Keratinocyte (primary cell): ENCODE measurements around the gene VRK2. TPM values are rescaled to one million over a fixed set of nuclear protein-coding genes. Genes with fewer than 3 reads are reported as not detected.
A peak's percentile ranks its signal among the peaks of the same experiment; 100 is the strongest.
"Not testable (repeated sequence)": the region's sequence is repeated elsewhere in the genome, so short reads cannot be mapped to it uniquely, and the experiment has no call there.

ENCODE experiments used
- DNase-seq: peaks from one replicate; pipeline ENCODE4 v3.0.0-alpha.2; 2011; ENCODE audit warnings: low read depth, missing footprints, low spot score
- FAIRE-seq: peaks from 2 replicates; lab custom pipeline; 2011; peaks lifted over from hg19 to GRCh38; lab: Jason Lieb, UNC
- H2AFZ ChIP-seq: 2 replicates; pipeline ENCODE4 v1.6.0; 2012; ENCODE audit warnings: low read length, control low read depth, inconsistent platforms; ENCODE audit not compliant: control insufficient read depth
- H3K27ac ChIP-seq: 2 replicates; pipeline ENCODE4 v1.5.1; 2011; ENCODE audit warnings: low read length; ENCODE audit not compliant: control insufficient read depth, insufficient read depth
- H3K27me3 ChIP-seq: 3 replicates; pipeline ENCODE4 v1.6.0; 2011; ENCODE audit warnings: low read length; ENCODE audit not compliant: control insufficient read depth, insufficient read depth; ENCODE audit errors: extremely low read depth
- H3K36me3 ChIP-seq, 2 experiments: 2 replicates in 1 of 2; 3 replicates in 1 of 2; pipeline ENCODE4 v1.5.1; 2011; ENCODE audit warnings: low read length in 2 of 2, mild to moderate bottlenecking in 1 of 2; ENCODE audit not compliant: control insufficient read depth in 2 of 2, insufficient read depth in 2 of 2; ENCODE audit errors: extremely low read depth in 1 of 2
- H3K4me1 ChIP-seq: 3 replicates; pipeline ENCODE4 v1.5.1; 2011; ENCODE audit warnings: low read length; ENCODE audit not compliant: control insufficient read depth, insufficient read depth; ENCODE audit errors: extremely low read depth
- H3K4me2 ChIP-seq: 3 replicates; pipeline ENCODE4 v1.6.0; 2011; ENCODE audit warnings: low read depth, low read length; ENCODE audit not compliant: control insufficient read depth, insufficient read depth; ENCODE audit errors: extremely low read depth
- H3K4me3 ChIP-seq, 3 experiments: fragments of 200-600 bp in 1 of 3; sonication (generic) in 1 of 3; 2 replicates in 2 of 3; 3 replicates in 1 of 3; pipeline ENCODE4 v1.5.1; 2011 to 2016; ENCODE audit warnings: low read length in 3 of 3, mild to moderate bottlenecking in 3 of 3, control low read depth in 2 of 3, inconsistent platforms in 1 of 3, low read depth in 1 of 3, mixed read lengths in 1 of 3, mixed run types in 1 of 3, moderate library complexity in 1 of 3; ENCODE audit not compliant: control insufficient read depth in 2 of 3, insufficient read depth in 2 of 3; ENCODE audit errors: extremely low read depth in 1 of 3
- H3K79me2 ChIP-seq: 2 replicates; pipeline ENCODE4 v1.6.0; 2012; ENCODE audit warnings: low read length; ENCODE audit not compliant: control insufficient read depth, insufficient read depth
- H3K9ac ChIP-seq: 3 replicates; pipeline ENCODE4 v1.6.0; 2011; ENCODE audit warnings: low read length; ENCODE audit not compliant: control insufficient read depth, insufficient read depth; ENCODE audit errors: extremely low read depth
- H3K9me1 ChIP-seq: 3 replicates; pipeline ENCODE4 v1.6.0; 2011; ENCODE audit warnings: low read length; ENCODE audit not compliant: control insufficient read depth, insufficient read depth; ENCODE audit errors: extremely low read depth
- H3K9me3 ChIP-seq: 2 replicates; pipeline ENCODE4 v1.5.1; 2012; ENCODE audit warnings: low read depth, low read length; ENCODE audit not compliant: control insufficient read depth
- H4K20me1 ChIP-seq: 3 replicates; pipeline ENCODE4 v1.6.0; 2011; ENCODE audit warnings: low read length; ENCODE audit not compliant: control insufficient read depth, insufficient read depth; ENCODE audit errors: extremely low read depth
- EZH2 ChIP-seq: IDR thresholded peaks from one replicate; pipeline ENCODE4 v1.6.1; 2012; ENCODE audit warnings: inconsistent platforms, mild to moderate bottlenecking, low read length, moderate library complexity
- dilution Hi-C: fragments of 300-500 bp; cut with MboI; formaldehyde crosslinking; loops from one replicate; pipeline ENCODE4 v1.7.0; 2020; ENCODE audit warnings: low sequenced_read_pairs; ENCODE audit not compliant: extremely low pct_ligation_motif_present
- polyA plus RNA-seq, 5 experiments: library from polyadenylated mRNA; depleted of rRNA in 3 of 5; stranded (reverse) in 3 of 5; stranded (forward) in 1 of 5; unstranded in 1 of 5; fragments of >200 nt; gene quantifications; 1 replicate in 1 of 5; 2 replicates in 3 of 5; 3 replicates in 1 of 5; pipeline versions ENCODE4 v1.2.1 to v1.2.3, GENCODE V29; 2011 to 2012; ENCODE audit warnings: missing spikeins in 2 of 5, low read depth in 1 of 5, low replicate concordance in 1 of 5
- TF ChIP-seq, protein P1 (sequence below), 3 experiments: IDR thresholded peaks in 1 of 3; conservative IDR thresholded peaks in 1 of 3; optimal IDR thresholded peaks in 1 of 3; 2 replicates in 2 of 3; 3 replicates in 1 of 3; pipeline versions ENCODE3 to v1.5.1; 2011; ENCODE audit warnings: low read length in 3 of 3, mild to moderate bottlenecking in 3 of 3, moderate library complexity in 2 of 3, control low read depth in 1 of 3, inconsistent platforms in 1 of 3; ENCODE audit not compliant: insufficient read depth in 2 of 3; ENCODE audit errors: extremely low read depth in 1 of 3

The VRK2 gene
- polyA plus RNA-seq, 1 donor (not counting 4 experiments of a cell fraction or from before 2014, with no cell fraction given): 27.6 TPM

DNA sequence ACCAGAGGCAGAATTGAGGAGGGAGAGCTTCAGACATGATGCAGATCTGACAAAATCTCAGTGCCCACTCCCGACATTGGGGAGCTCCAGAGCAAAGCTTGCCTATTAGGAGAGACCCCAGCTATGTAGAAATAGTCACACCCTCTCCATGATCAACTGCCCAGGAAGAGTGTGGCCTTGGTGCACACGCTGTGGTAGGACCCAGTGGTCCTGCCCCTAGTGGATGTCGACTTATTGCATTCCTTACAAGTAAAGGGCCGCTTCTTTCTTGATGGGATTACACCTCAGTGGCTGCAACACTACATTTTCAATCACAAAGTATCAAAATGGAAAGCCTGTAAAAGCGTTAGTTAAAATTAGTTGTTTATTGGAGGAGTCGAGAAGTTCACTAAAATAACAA lies 64.2 kb downstream of the VRK2 start:
- Histone ChIP-seq H3K4me1 (peaks cover 31% of the 10 kb centered on the region), H3K27ac (no peak overlapping the region), H3K9me1 (no peaks in the 10 kb centered on the region), H3K36me3 (peaks cover 0 to 5% of the 10 kb centered on the region in 2 experiments), H4K20me1 (no peaks in the 10 kb centered on the region), H3K79me2 (peaks cover 3% of the 10 kb centered on the region), H2AFZ (no peak overlapping the region), H3K27me3 (no peaks in the 10 kb centered on the region), H3K4me2 (no peak overlapping the region), H3K9me3 (no peaks in the 10 kb centered on the region), H3K9ac (no peak overlapping the region), H3K4me3 (no peak overlapping the region)
- no peak for DNase-seq
- no peak for TF ChIP-seq EZH2
- TF ChIP-seq, protein P1, sequence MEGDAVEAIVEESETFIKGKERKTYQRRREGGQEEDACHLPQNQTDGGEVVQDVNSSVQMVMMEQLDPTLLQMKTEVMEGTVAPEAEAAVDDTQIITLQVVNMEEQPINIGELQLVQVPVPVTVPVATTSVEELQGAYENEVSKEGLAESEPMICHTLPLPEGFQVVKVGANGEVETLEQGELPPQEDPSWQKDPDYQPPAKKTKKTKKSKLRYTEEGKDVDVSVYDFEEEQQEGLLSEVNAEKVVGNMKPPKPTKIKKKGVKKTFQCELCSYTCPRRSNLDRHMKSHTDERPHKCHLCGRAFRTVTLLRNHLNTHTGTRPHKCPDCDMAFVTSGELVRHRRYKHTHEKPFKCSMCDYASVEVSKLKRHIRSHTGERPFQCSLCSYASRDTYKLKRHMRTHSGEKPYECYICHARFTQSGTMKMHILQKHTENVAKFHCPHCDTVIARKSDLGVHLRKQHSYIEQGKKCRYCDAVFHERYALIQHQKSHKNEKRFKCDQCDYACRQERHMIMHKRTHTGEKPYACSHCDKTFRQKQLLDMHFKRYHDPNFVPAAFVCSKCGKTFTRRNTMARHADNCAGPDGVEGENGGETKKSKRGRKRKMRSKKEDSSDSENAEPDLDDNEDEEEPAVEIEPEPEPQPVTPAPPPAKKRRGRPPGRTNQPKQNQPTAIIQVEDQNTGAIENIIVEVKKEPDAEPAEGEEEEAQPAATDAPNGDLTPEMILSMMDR (optimal IDR thresholded peaks at IDR 0.05 in 1 of 3, IDR thresholded peaks at IDR 0.05 in 1 of 3, conservative IDR thresholded peaks at IDR 0.05 in 1 of 3; ENCODE audit: extremely low read depth in 1 of 3, insufficient read depth in 2 of 3, low read length in 3 of 3): peak in 2 of 3 experiments; percentile 7 to 8
- no peak for FAIRE-seq
- dilution Hi-C loops: no loop called here

DNA sequence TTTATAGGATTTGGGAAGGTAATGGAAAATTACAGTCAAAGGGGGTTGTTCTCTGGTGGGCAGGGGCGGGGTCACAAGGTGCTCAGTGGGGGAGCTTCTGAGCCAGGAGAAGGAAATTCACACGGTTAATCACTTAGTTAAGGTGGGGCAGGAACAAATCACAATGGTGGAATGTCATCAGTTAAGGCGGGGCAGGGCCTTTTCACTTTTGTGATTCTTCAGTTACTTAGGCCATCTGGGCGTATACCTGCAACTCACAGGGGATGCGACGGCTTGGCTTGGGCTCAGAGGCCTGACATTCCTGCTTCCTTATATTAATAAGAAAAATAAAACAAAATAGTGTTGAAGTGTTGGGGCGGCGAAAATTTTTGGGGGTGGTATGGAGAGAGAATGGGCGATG lies 67.0 kb downstream of the VRK2 start:
- H3K9me3 ChIP-seq, FAIRE-seq, H4K20me1 ChIP-seq, H3K27me3 ChIP-seq, H3K4me3 ChIP-seq, H3K4me2 ChIP-seq, H2AFZ ChIP-seq, H3K36me3 ChIP-seq, H3K9ac ChIP-seq, H3K79me2 ChIP-seq, H3K9me1 ChIP-seq, dilution Hi-C loops: not testable (repeated sequence)
- H3K27ac ChIP-seq: peak overlapping the region; percentile 82
- peaks cover 16% of the 10 kb centered on the region for H3K4me1 ChIP-seq
- DNase-seq: peak; percentile 45

DNA sequence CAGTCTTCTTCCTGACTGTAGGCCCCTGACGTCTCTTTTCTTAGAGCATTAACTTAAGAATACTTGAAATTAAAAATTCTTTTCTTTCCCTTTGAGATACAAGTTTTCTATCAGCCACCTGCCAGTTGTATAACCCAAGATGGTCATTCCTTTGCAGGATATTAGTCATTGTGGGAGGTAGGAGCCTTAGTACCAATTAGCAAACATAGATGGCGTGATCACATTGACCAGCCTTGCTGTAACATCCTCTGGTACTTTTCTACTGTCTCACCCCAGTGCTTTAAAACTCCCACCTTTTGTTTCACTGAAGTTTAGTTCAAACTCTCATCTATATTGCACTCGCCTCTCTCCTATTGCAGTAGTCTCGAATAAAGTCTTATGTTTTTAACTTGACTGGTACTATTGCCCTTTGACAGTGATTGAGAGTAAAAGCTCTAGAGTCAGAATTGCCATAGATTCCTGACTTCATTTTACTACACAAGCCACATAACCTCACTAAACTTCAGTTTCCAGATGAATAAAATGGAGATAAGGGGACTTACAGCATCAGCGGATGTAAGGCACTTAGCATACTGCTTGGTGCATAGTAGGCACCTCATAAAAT lies 74.1 kb downstream of the VRK2 start:
- H3K27me3 ChIP-seq: no peaks in the 10 kb centered on the region
- H3K36me3 ChIP-seq: peaks cover 2 to 3% of the 10 kb centered on the region in 2 experiments
- H3K4me1 ChIP-seq: no peaks in the 10 kb centered on the region
- no peak overlapping the region for H3K4me2 ChIP-seq
- no peak overlapping the region for H3K4me3 ChIP-seq
- TF ChIP-seq EZH2: no peak
- TF ChIP-seq, protein P1 (optimal IDR thresholded peaks at IDR 0.05 in 1 of 3, IDR thresholded peaks at IDR 0.05 in 1 of 3, conservative IDR thresholded peaks at IDR 0.05 in 1 of 3; ENCODE audit: extremely low read depth in 1 of 3, insufficient read depth in 2 of 3, low read length in 3 of 3): no peak
- no peaks in the 10 kb centered on the region for H3K9me3 ChIP-seq
- FAIRE-seq: no peak
- no peaks in the 10 kb centered on the region for H3K9me1 ChIP-seq
- no peak overlapping the region for H2AFZ ChIP-seq
- DNase-seq: no peak
- H3K27ac ChIP-seq: no peak overlapping the region
- dilution Hi-C loops: no loop called here
- H4K20me1 ChIP-seq: no peaks in the 10 kb centered on the region
- no peak overlapping the region for H3K9ac ChIP-seq
- H3K79me2 ChIP-seq: no peaks in the 10 kb centered on the region
